Spleen (tissue), 7 donors: Measurements from ENCODE around the gene CEBPG.
A peak's percentile ranks its signal among the peaks of the same experiment; 100 is the strongest.

Source experiments
- POLR2A ChIP-seq, 3 donors: fragments of 450-650 bp; IDR thresholded peaks; one replicate each; pipeline ENCODE4 v1.5.1; 2017; ENCODE audit warnings: antibody characterized with exemption in 3 of 3, mild to moderate bottlenecking in 1 of 3
- POLR2AphosphoS5 ChIP-seq, 3 donors: sonication (generic); formaldehyde crosslinking; IDR thresholded peaks; one replicate each; pipeline ENCODE4 v1.5.1; 2017; ENCODE audit warnings: antibody characterized with exemption in 3 of 3
- TF ChIP-seq, protein P1 (sequence below), 11 experiments: fragments of 200-600 bp in 7 of 11; fragments of 450-650 bp in 4 of 11; sonication (generic) in 4 of 11; IDR thresholded peaks in 8 of 11; conservative IDR thresholded peaks in 3 of 11; 1 replicate in 7 of 11; 2 replicates in 4 of 11; pipeline versions ENCODE4 v1.4.0 to v1.8.0; 2016 to 2021; ENCODE audit warnings: antibody characterized with exemption in 11 of 11, inconsistent platforms in 4 of 11, mild to moderate bottlenecking in 1 of 11
- donor health status: DM: no; HTN: no; CAD: no; lungs with moderate emphysema.
- donor health status: DM: no; HTN: no; CAD: no.
- donor health status: DM: no; HTN: no; CAD: no.

- TF ChIP-seq, protein P1, sequence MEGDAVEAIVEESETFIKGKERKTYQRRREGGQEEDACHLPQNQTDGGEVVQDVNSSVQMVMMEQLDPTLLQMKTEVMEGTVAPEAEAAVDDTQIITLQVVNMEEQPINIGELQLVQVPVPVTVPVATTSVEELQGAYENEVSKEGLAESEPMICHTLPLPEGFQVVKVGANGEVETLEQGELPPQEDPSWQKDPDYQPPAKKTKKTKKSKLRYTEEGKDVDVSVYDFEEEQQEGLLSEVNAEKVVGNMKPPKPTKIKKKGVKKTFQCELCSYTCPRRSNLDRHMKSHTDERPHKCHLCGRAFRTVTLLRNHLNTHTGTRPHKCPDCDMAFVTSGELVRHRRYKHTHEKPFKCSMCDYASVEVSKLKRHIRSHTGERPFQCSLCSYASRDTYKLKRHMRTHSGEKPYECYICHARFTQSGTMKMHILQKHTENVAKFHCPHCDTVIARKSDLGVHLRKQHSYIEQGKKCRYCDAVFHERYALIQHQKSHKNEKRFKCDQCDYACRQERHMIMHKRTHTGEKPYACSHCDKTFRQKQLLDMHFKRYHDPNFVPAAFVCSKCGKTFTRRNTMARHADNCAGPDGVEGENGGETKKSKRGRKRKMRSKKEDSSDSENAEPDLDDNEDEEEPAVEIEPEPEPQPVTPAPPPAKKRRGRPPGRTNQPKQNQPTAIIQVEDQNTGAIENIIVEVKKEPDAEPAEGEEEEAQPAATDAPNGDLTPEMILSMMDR (IDR thresholded peaks at IDR 0.05 in 8 of 11, conservative IDR thresholded peaks at IDR 0.05 in 3 of 11): no peak
- TF ChIP-seq POLR2A (IDR thresholded peaks at IDR 0.05) (no peak), POLR2AphosphoS5 (IDR thresholded peaks at IDR 0.05) (peak in 2 of 3 donors; percentile 48 to 54)
Measured at GRCh38 chr19:33394723-33395560, 21.4 kb downstream of the CEBPG start.
